Measurements from ENCODE around the gene HLA-C.

DNA sequence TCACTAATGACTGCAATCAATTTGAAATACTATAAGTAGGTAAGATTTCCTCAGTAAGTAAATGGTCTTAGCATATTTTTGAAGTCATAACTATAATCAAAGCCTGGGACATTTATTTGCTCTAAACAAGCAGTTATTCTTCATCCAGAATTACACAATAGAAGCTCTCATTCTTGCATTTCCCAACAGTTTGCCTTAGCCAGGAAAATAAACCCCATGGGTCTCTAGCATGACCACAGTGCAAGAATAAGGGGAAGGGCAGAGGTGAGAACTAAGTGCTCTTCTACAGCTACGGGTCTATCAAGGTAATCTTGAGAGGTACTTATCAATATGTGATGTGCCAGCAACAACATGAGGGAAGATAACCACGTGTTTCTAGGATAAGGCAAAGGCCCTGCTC lies 14.1 kb upstream of the HLA-C start:
- TF ChIP-seq, protein P1, sequence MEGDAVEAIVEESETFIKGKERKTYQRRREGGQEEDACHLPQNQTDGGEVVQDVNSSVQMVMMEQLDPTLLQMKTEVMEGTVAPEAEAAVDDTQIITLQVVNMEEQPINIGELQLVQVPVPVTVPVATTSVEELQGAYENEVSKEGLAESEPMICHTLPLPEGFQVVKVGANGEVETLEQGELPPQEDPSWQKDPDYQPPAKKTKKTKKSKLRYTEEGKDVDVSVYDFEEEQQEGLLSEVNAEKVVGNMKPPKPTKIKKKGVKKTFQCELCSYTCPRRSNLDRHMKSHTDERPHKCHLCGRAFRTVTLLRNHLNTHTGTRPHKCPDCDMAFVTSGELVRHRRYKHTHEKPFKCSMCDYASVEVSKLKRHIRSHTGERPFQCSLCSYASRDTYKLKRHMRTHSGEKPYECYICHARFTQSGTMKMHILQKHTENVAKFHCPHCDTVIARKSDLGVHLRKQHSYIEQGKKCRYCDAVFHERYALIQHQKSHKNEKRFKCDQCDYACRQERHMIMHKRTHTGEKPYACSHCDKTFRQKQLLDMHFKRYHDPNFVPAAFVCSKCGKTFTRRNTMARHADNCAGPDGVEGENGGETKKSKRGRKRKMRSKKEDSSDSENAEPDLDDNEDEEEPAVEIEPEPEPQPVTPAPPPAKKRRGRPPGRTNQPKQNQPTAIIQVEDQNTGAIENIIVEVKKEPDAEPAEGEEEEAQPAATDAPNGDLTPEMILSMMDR (IDR thresholded peaks at IDR 0.05): no peak
- no peak for TF ChIP-seq POLR2AphosphoS5 (IDR thresholded peaks at IDR 0.05; ENCODE audit: low read depth, low read length)

Data from Panc1 (cell line).